ENCODE results near the gene CENPI.

GRCh38 chrX:101081231-101081630 lies 16.8 kb upstream of the CENPI start:
- TF ChIP-seq SPI1 (IDR thresholded peaks at IDR 0.05; ENCODE audit: low read depth, low read length) (no peak), POLR2A (IDR thresholded peaks at IDR 0.05; ENCODE audit: low read depth, low read length) (no peak)
